Activated CD8-positive, alpha-beta memory T cell treated with anti-CD3 and anti-CD28 coated beads, Interleukin-2, amount 50 U/mL, for 48 hours (primary cell): ENCODE data around the gene LINGO1.

Experiments
- DNase-seq: peaks from one replicate; pipeline ENCODE4 v3.0.0-alpha.2; 2020

Gene LINGO1

DNA sequence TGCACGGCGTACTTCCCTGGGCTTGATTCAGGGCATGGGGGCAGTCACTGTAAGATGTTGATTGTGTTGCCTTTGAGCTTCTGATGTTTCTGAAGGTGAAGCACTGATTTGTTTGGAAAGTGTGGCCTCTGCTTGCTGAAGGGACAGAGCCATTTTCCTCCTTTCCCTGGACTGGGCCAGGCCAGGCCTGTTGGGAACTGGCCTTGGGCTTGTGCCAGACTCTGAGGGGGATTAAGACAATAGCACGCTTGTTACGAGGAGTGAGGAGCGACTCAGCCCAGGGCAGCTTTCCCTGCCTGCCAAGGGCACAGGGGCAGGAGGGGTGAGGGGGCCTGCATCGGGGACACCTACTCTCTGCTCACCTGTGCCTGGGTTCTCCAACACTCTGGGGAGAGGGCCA is 42.9 kb downstream of the LINGO1 start:
- DNase-seq = no peak

DNA sequence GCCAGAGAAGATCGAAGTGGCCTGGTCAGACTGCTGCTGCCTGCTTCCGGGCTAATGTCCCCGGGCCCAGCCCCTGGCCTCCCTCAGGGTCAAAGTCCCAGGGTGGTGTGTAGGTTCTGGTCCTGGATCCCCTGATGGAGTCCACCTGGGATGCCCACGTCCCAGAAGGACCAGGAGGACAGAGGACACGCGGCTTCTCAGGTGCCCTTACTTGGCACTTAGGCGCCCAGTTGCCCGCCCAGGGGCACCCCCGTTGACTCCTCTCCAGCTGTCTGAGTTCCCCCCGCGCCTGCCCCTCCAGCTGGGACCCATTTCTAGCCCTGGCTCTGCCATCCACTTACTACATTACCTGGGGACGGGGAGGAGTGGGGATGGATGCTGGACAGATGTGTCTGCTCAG is 44.6 kb downstream of the LINGO1 start:
- no peak for DNase-seq

DNA sequence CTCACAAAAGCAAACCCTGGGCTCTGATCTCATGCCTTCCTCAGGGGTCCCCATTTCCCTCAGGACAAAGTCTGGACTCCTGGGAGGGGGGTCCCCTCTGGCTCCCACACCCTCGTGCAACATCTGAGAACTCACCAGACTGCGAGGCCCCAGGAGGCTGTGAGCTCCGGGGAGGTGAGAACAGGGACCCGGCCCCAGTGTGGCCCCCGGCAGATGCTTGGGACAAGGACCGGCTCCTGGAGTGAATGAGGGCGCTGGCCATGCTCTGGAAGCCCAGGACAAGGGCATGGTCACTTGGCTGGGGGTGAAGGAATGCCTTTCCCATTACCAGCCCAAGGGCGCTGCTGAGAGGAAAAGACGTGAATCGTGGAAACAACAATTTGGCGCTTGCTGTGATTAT is 48.0 kb downstream of the LINGO1 start:
- no peak for DNase-seq

GRCh38 chr15:77584201-77584600 is 48.5 kb downstream of the LINGO1 start:
- no peak for DNase-seq

DNA sequence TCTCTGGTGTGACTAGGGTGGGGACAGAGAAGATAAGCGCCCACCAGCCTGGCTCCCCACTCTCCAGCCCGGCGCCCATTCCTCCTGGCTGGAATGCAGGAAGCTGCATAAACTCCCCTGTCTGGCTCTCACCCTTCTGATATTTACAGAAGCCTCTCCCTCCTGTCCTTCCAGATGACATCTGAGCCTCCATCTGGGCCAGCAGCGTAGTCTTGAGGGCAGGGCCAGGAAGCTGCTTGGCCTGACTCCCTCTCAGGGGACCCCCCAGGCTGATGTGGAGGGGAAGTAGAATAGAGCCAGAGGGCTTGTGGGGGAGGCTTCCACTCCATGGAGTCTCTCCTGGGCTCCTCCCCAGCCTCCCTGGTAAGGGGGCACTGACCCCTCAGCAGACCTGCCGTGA is 49.9 kb downstream of the LINGO1 start:
- no peak for DNase-seq

GRCh38 chr15:77581896-77582569 is 50.7 kb downstream of the LINGO1 start:
- DNase-seq = no peak

DNA sequence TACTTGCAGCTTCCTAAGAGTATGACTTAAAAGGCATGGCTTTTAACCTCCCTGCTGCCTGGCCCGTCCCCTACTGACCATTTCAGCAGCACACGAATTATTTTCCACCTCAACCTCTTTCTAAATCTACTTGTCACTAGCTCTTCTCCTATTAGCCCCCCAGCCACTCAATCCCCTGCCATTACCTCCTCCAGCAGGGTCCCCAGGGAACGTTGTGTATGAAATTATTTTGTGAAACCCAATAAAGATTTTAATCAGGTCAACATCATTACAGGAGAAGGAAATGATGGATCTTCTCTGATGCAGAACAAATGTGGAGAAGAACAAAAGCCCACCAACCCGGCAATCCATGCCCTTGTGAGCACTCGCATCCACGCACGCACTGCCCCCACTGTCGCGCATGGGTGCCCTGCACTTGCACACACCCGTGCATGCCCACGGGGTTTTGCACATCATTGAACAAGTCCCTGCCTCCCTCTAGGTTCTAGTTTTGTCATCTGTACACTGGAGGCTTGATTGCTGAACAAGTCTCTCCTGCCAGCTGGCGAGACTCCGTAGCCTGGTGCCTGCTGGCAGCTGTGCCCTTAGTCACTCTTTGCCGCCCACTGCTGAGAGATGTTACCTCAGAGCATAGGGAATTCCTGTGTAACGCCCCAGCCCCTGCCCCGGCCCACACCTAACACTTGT is 51.6 kb downstream of the LINGO1 start:
- no peak for DNase-seq

DNA sequence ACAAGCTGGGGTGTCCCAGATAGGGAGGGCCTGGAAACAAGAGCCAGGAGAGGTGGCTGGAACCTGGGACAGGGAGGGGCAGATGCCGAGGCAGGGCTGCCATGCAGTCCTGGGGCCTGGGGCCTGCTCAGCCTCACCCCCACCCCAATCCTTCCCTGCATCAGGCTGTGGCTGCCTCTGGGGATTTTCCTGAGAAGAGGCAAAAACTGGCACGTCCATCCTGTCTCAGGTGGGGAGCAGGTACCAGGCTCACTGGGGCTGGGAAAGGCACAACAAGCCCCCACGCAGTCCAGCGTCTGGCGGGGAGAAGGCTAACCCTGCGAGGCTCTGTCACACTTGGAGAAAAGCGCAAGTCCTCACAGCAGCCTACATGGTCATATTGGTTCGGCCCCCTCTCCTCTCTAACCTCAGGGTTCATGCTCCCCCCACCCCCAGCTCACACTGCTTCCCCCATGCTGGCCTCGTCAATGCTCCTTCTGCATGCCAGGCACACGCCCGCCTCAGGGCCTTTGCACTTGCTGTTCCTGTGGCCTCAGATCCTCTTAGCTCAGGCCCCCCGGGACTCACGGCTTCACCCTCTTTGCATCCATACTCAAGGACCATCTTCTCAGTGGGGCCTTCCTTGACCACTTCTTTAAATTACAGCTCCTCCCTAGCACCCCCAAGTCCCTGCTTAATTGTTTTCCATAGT is 53.1 kb downstream of the LINGO1 start:
- no peak for DNase-seq

DNA sequence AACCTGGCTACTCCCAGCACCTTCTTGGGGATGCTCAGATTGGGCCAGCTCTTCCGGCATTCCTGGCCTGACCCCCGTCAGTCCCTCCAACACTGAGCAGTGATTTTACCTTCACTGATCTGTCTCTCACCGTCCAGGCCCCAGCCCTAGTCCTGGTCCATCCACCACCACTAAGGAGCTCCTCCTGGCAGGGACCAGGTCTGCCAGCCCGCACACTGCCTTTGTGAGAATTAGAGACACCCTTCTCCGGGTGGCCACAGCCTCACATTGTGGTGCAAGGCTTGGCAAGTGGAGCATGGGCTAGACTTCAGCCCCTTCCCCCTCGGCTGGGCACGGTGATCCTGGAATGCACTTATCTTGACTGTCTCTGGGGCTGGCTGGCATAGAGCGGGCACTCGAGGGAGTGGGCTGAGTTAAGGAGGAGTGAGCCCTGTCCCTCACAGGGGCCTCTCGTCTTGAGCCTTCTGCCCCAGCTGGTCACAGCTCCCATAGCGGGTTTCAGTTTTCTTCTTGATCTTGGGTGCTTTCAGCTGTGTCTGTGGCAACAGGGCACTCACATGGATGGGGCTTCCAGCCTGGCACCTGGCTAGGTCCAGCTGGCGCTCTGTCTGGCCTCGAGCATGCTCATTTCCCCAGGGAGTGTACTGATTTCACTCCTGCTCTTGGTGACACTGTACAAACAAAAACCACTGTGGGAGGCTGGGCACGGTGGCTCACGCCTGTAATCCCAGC is 53.9 kb downstream of the LINGO1 start:
- no peak for DNase-seq

DNA sequence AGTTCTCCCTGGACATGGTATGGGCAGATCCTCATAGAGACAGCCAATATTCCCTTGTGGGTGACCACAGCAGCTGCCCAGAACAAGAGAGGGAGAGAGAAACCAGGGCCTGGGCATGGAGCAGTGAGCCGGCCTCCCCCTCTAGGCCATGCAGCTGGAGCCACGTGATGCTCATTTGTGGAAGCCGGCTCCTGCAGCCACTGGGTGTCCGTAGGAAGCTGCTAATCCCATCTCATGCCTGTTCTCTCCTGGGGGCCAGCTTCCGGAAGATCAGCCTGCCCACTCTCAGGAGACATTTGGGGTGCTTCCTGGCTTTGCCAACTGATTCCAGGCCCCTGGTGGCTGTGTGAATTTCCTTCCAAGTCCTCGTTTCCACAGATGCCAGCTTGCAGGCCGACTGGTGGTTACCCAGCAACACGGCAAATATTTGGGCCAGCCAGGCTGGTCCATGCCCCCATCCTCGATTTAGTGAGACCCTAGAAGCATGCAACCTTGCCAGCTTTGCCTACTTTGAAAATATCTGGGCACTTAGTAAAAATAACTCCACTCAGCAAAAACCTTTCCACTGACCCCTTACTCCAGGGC is 55.3 kb downstream of the LINGO1 start:
- no peak for DNase-seq

GRCh38 chr15:77576538-77576937 is 56.2 kb downstream of the LINGO1 start:
- no peak for DNase-seq

DNA sequence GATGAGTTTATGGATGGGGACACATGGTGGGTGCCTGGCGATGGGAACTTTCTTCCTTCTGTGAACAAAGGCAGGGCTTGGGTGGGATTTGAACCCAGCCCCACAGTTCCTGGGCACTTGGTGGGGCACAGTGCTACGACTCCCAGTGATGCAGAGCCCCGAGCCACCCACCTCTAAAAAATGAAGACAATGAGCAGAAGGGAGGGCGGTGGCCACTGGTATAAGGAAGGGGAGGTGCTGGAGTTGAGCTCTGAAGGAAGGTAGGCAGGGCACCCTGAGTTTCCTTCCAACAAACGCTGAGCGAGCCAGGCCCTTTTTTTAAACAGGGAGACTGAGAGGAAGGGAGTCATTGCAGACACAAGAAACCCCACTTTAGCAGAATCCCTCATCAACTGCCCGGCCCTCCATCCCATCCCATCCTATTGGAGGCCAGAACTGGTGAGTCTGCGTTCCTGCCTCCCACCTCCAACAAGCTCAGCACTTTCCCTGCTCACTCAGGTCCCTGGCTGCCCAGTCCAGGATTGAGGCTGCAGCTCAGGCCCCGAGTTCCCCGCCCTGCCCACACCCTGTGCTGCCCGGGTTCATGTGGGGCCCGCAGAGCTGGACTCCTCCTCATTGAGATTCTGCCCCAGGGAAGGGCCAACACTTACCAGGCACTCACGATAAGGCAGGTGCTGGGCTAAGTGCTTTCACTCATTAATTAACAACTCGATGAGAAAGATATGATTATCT is 57.3 kb downstream of the LINGO1 start:
- no peak for DNase-seq

DNA sequence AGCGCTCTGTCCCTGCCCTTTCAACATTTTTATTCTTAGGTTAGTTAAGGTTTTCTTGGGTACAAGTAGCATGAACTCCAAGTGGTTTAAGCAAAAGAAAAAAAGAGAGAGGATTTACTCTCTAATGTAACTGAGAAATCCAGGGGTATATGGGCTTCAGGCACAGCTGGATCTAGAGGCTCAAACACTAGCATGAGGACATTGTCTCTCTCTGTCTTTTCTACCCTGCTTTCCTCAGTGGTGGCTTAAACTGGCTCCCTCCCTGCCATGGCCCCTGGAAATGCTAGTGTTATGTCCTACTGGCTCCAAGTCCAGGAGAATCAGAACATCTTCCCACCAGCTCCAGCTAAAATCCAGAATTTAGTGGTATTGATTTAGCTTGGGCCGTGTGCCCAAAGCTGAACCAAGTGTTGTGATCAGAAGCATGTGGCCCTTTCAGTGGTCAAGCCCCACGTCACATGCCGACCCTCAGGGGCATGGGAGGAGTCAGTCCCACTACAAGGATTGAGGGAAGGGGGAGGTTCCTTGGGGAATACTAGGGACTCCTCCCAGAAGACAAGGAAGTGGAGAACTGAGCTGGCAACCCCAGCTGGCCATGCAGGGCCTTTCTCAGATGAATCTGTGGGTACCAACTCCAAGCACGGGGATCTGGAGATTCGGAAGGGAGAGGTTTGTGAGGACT is 58.0 kb downstream of the LINGO1 start:
- no peak for DNase-seq

DNA sequence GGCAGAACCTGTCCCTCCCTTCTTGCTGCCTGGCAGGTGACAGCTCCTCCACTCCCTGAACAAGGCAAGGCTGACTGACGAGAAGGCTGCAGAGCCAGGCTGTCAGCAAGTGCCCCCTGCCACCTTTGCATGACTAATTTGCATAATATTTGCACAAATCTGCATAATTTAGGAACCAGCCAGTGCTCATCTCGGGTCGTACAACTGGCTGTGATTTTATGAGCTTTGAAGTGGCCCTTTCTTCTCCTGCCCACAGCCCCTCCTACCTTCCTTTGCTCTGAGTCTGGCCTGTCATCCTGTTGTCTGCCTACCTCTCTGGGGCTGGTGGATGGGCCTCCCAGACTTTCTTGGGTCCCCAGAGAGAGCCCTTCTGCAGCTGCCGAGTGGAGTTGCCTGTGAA is 58.9 kb downstream of the LINGO1 start:
- no peak for DNase-seq

GRCh38 chr15:77572186-77572585 is 60.5 kb downstream of the LINGO1 start:
- DNase-seq = no peak

DNA sequence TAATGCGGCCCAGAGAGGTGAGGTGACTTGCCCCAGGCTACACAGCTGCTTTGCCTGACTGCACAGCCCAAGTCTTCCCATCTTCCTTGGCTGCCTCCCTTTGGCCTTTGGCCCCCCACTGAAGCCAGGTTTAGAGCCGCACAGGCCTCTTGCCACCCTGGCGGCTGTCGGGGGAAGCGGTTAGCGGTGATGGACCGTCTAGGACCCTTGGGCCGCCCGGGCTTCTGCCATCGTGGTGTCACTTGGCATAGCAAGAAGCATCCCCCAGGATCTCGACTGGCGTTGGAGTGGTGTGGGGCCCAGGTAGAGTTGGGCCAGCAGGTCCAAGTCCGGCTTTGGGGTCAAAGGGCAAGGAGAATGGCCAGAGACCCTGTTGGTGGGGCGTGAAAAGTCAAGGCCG is 61.0 kb downstream of the LINGO1 start:
- DNase-seq = no peak

GRCh38 chr15:77571181-77571580 is 61.5 kb downstream of the LINGO1 start:
- DNase-seq = no peak

- DNase-seq = no peak
Measured at GRCh38 chr15:77569729-77570125, 63.0 kb downstream of the LINGO1 start.

DNA sequence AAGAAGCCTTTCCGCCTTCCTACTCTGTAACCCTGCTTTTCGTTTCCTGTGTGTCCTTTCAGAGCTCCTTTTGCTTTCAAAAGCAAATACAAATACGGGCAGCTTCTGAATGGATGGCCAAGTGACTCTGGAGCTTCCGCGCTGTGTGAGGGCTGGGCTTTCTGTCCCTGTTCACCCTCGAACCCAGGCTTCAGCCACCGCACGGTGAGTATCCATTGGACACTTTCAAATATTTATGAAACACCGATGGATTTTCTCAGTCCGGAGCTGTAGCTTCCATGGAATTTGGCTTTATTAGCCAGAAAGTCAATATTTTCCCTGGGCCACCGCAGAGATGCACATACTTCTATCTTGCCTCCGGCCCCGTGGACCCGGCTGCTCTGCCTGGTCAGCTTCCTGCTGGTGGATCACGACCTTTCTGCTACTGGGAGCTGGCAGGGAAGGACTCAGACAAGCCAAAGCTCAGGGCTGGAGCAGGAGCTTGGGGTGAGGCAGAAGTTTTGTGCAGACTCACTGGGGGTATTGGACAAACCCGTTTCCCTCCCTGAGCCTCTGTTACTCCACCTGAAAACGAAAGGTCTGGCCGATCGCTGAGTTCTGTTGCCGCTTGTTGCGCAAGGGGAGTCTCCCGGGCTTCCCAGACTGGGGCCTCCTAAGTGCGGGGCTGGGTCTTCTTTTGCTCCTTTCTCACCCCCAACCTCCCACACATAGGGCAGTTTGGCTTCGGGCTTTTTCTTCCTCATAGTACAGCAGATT is 63.6 kb downstream of the LINGO1 start:
- no peak for DNase-seq

GRCh38 chr15:77568014-77568972 is 64.4 kb downstream of the LINGO1 start:
- DNase-seq = no peak
